ENCODE measurements around the gene RBM48.
A peak's percentile ranks its signal among the peaks of the same experiment; 100 is the strongest.
"Not testable (repeated sequence)": the region's sequence is repeated elsewhere in the genome, so short reads cannot be mapped to it uniquely, and the experiment has no call there.

RBM48 gene

GRCh38 chr7:92528188-92528957, at the start of gene RBM48, which contains the start of gene PEX1:
RBM48 (plus strand) TSS chr7:92528795; CDS start chr7:92528814, 19 bp downstream.
PEX1 (minus strand) TSS chr7:92528520; CDS start chr7:92528435, 85 bp downstream.
- DNase-seq, result peak; percentile 92 to 97

- DNase-seq, result not testable (repeated sequence)
Observed at GRCh38 chr7:92479146-92479545, 49.4 kb upstream of the RBM48 start.

GRCh38 chr7:92483624-92484023, 45.0 kb upstream of the RBM48 start:
- not testable (repeated sequence) for DNase-seq

DNA sequence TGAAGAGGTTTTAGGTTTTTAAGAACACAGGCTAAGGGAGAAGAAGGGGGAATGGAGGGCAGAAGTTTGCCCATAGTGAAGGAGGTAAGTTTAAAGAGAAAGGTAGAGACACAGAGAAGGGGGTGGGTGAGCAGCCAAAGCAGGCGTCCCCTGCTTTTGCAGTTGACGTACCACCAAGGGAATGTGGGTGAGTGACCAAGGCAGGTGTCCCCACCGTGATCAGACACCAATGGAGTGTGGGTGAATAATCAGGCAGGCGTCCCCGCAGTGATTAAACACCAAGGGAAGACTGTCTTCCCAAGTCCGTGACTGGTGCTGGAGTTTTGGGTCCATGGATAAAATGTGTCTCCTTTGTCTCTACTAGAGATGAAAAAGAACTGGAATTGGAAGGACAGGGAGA, 44.4 kb upstream of the RBM48 start:
- not testable (repeated sequence) for DNase-seq

GRCh38 chr7:92485267-92485892, 43.2 kb upstream of the RBM48 start:
- no peak for DNase-seq

DNA sequence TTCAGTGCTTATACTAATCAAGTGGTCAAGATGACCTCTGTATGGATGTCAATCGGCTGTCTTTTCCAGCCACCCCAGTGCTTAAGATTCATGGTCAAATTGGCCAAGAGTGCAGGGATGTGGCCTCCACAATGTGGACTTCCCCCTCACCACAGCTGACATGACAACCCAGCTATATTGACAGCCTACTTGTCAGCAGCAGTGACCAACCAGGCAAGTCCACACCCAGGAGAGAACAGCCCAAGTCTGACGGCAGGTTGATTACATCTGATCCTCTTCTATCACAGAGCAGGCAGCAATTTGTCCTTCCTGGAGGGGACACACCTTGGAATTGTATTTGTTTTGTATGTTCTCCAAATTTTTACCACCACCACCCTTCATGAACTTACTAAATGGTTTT, 42.6 kb upstream of the RBM48 start:
- DNase-seq, result no peak

DNA sequence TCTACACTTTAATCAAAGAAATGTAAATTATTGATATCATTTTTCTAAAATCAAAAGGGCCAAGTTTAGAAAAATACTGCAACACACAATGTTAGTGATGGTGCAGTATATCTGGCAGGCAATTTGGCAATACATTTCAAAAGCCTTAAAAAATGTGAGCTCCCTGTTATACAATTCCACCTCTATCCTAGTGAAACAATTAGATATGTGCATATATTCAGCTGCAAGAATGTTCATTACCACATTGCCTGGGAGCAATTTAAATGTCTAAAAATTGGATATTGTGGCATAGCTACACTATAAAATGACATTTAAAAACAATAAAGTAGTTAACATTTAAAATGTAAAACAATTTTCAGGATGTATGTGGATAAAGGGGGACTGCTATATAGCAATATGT, 40.8 kb upstream of the RBM48 start:
- no peak for DNase-seq

- no peak for DNase-seq
Observed at GRCh38 chr7:92489634-92490033, 39.0 kb upstream of the RBM48 start.

- no peak for DNase-seq
Observed at GRCh38 chr7:92496876-92497275, 31.7 kb upstream of the RBM48 start.

- no peak for DNase-seq
Observed at GRCh38 chr7:92498557-92498956, 30.0 kb upstream of the RBM48 start.

GRCh38 chr7:92503767-92504166, 24.8 kb upstream of the RBM48 start:
- no peak for DNase-seq

GRCh38 chr7:92504563-92504962, 24.0 kb upstream of the RBM48 start:
- DNase-seq, result no peak

- DNase-seq, result no peak
Observed at GRCh38 chr7:92506363-92506762, 22.2 kb upstream of the RBM48 start.

DNA sequence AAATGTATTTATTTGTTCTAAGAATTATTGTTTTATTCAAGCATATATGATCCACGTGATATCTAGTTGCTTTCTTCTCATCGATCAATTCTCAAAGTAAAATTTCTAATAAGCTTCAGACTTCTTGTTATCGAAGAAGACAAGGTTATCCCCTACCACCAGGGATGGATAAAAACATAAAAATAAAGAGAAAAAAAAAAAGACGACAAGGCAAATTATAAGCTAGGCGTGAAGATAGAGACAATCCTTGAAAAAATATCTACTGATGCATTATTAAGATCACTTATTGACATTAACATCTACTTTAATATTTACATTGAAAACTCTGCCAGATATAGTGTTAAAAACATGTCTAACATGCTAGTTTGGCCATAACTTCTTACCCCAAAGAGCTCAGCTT, 19.6 kb upstream of the RBM48 start:
- no peak for DNase-seq

DNA sequence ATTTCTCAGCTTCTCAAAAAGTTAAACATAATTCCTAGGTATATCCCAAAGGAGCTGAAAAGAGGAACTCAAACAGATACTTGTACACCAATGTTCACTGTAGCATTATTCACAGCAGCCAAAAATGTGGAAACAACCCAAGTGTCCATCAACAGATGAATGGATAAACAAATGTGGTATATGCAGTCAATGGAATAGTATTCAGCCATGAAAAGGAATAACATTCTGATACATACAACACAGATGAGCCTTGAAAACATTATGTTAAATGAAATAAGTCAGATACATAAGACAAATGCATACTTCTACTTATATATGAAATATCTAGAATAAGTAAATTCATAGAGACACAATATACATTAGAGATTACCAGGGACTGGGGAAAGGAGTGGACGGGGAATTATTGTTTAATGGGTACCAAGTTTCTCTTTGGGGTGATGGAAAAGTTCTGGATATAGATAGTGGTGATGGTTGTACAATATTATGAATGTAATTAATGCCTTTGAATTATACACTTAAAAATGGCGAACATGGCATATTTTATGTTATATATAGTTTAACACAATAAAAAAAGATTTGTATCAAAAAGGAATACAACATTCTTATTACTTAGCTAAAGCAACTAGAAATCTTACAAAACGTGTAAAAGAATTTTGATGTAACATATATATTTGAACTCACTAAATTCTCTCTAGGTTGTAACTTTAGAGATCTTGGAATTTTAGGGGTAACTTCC, 15.3 kb upstream of the RBM48 start:
- DNase-seq, result no peak

- no peak for DNase-seq
Observed at GRCh38 chr7:92517631-92518030, 11.0 kb upstream of the RBM48 start.

DNA sequence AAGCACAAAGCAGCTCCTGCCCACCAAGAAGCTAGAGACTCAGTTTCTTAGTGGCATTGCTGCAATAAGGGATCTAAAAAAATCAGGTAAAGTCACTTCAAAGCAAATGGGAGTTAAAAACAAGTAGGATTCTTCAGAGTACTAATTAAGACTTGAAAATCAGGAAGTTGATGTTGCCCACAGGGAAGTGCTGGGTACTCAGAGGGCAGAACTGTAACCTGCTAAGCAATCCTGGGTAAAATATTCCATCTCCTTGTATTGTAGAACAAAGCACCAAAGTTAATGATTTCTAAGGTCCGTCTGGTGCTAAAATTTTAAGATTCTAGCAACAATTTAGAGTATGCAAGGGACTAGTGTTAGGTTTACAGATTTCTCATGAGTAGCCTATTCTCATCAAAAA, 8.6 kb upstream of the RBM48 start:
- no peak for DNase-seq

DNA sequence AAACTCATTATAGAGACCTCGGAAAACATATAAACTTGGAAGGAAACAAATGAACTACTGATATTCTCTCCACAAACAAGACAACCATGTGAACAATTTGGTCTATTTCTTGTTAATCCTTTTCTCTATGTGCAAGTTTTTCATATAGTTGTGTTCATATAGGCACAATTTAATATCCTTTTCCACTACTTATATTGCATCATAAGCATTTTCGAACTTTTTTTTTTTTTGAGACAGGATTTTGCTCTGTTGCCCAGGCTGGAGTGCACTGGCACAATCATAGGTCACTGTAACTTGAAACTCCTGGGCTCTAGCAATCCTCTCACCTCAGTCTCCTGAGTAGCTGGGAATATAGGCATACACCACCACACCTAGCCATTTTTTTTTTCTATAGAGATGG, 5.5 kb upstream of the RBM48 start:
- DNase-seq, result no peak

DNA sequence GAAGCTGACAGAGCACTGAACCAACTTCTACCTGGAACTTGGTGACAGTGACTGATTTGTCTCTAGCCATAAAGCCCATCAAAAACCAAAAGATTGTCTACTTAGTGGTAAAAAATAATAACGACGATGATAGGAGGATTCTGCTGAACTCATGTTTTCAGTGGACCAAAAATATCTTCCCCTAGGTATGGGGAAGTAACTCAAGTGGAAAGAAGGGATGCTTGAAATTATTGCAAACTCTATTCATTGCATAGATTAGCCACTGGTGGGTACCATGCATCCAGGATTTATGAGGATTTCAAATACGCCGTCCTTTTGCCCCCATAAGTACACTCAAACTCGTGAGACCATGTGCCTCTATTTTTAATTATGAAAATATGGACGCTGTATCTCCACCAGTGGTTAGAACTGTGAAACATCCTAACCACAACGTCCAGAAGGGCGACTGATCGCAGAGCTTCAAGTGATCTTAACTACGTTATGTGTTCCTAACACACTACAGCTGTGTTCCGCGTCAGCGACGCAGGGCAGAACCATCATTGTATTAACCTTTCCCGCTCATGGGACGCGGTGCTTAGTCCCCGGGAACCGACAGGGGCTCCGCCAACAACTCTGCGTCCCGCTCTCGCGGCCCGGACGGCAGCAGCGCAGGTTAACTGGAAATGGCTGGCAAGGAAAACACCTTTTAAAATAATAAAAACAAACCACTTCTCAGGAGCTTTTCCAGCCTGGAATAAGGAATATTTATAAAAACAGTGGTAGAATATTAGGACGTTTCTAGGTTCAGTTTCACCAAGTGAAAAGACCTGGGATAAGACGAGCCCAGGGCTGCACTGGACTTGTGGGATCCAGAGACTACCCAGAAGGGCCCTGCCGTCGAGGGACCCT, 1.1 kb upstream of the RBM48 start:
- peak; percentile 2 to 43 for DNase-seq

DNA sequence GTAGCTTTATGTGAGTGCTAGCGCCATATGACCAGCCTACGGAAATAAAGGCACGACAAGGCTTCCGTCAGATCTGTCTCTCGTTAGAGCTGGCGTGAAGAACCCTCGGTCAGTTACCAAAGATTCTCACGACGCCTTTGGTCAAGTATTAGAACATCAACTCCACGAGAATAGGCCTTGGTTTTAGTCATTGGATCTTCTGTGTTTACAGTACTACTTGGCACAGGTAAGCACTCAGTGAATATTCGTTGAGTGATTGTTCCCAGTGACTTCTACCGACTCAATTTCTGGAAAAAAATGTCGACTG, 316 bp downstream of the RBM48 start:
- no peak for DNase-seq

DNA sequence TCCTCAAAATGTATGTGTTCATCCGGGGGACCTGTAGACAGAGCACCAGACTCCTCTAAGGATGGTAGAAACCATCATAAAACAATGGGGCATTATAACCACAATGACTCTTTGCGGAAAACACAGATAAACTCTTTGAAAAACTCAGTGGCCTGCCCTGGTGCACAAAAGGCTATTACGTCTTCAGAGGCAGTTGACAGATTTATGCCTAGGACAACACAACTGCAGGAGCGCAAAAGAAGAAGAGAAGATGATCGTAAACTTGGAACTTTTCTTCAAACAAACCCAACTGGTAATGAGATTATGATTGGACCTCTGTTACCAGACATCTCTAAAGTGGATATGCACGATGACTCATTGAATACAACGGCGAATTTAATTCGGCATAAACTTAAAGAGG, 6.0 kb downstream of the RBM48 start:
- DNase-seq, result no peak

DNA sequence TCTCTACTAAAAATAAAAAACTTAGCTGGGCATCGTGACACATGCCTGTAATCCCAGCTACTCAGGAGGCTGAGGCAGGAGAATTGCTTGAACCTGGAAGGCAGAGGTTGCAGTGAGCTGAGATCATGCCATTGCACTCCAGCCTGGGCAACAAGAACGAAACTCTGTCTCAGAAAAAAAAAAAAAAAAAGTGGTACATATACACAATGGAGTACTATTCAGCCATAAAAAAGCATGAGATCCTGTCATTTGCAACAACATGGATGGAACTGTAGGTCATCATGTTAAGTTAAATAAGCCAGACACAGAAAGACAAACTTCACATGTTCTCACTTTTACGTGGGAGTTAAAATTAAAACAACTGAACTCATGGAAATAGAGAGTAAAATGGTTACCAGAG, 14.9 kb downstream of the RBM48 start:
- not testable (repeated sequence) for DNase-seq

DNA sequence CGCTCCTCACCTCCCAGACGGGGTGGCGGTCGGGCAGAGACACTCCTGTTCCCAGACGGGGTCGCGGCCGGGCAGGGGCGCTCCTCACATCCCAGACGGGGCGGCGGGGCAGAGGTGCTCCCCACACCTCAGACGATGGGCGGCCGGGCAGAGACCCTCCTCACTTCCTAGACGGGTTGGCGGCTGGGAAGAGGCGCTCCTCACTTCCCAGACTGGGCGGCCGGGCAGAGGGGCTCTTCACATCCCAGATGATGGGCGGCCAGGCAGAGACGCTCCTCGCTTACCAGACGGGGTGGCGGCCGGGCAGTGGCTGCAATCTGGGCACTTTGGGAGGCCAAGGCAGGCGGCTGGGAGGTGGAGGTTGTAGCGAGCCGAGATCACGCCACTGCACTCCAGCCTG, 16.5 kb downstream of the RBM48 start:
- not testable (repeated sequence) for DNase-seq
